HepG2 (cell line): Measurements from ENCODE around the gene XPO1. TPM values are rescaled to one million over a fixed set of nuclear protein-coding genes. Genes with fewer than 3 reads are reported as not detected.

ENCODE experiments used
- AHDC1 ChIP-seq: sonication (generic); formaldehyde crosslinking; IDR thresholded peaks from 2 replicates; pipeline ENCODE4 v1.5.1; 2020; ENCODE audit warnings: mild to moderate bottlenecking, missing genetic modification reagents, borderline replicate concordance
- ETV5 ChIP-seq: IDR thresholded peaks from 2 replicates; pipeline ENCODE4 v1.6.1; 2018; ENCODE audit warnings: missing biosample characterization, missing genetic modification reagents, inconsistent platforms, borderline replicate concordance
- HBP1 ChIP-seq: IDR thresholded peaks from 2 replicates; pipeline ENCODE4 v1.6.1; 2016; ENCODE audit warnings: low read depth, control low read depth
- HNRNPK ChIP-seq: fragments of 200-400 bp; formaldehyde crosslinking; IDR thresholded peaks from 2 replicates; pipeline ENCODE4 v1.6.1; 2018; ENCODE audit warnings: low read length, low read depth, moderate library complexity, mild to moderate bottlenecking; ENCODE audit not compliant: poor library complexity, severe bottlenecking
- IRF9 ChIP-seq: sonication (generic); formaldehyde crosslinking; IDR thresholded peaks from 2 replicates; pipeline ENCODE4 v1.8.0; 2022; ENCODE audit warnings: missing genetic modification reagents, mild to moderate bottlenecking, borderline replicate concordance
- MBNL3 ChIP-seq: fragments of 250-450 bp; sonication (Bioruptor Pico); conservative IDR thresholded peaks from 2 replicates; pipeline ENCODE4 v1.8.0; 2022; ENCODE audit warnings: mild to moderate bottlenecking, inconsistent platforms
- NFE2 ChIP-seq: sonication (generic); formaldehyde crosslinking; IDR thresholded peaks from 2 replicates; pipeline ENCODE4 v1.4.0; 2020; ENCODE audit warnings: missing genetic modification reagents
- PHF5A ChIP-seq: IDR thresholded peaks from one replicate; pipeline ENCODE4 v1.6.1; 2018; ENCODE audit warnings: low read depth, missing genetic modification reagents; ENCODE audit not compliant: unreplicated experiment
- SPEN ChIP-seq: sonication (generic); formaldehyde crosslinking; IDR thresholded peaks from 2 replicates; pipeline ENCODE4 v1.5.1; 2020; ENCODE audit warnings: low read depth, mild to moderate bottlenecking, missing genetic modification reagents
- ZBTB2 ChIP-seq: sonication (generic); formaldehyde crosslinking; IDR thresholded peaks from 2 replicates; pipeline ENCODE4 v1.8.0; 2022; ENCODE audit warnings: low read depth, missing genetic modification reagents
- ZMYM2 ChIP-seq: sonication (generic); formaldehyde crosslinking; IDR thresholded peaks from 2 replicates; pipeline ENCODE4 v1.8.0; 2022; ENCODE audit warnings: mild to moderate bottlenecking, missing genetic modification reagents
- ZNF333 ChIP-seq: sonication (generic); formaldehyde crosslinking; IDR thresholded peaks from 2 replicates; pipeline ENCODE4 v1.4.0; 2020; ENCODE audit warnings: mild to moderate bottlenecking, missing genetic modification reagents, borderline replicate concordance
- ZNF761 ChIP-seq: sonication (generic); formaldehyde crosslinking; conservative IDR thresholded peaks from 2 replicates; pipeline ENCODE4 v1.4.0; 2020; ENCODE audit warnings: mild to moderate bottlenecking, missing genetic modification reagents
- ZNF800 ChIP-seq: sonication (generic); formaldehyde crosslinking; IDR thresholded peaks from 2 replicates; pipeline ENCODE4 v1.4.0; 2020; ENCODE audit warnings: missing genetic modification reagents
- ZSCAN12 ChIP-seq: sonication (generic); formaldehyde crosslinking; IDR thresholded peaks from 2 replicates; pipeline ENCODE4 v1.9.0; 2021; ENCODE audit warnings: mild to moderate bottlenecking, missing genetic modification reagents
- polyA plus RNA-seq, 8 experiments: library from polyadenylated mRNA; depleted of rRNA in 3 of 8; stranded (reverse) in 7 of 8; unstranded in 1 of 8; fragments of >200 nt; fragmentation: Illumina TruSeq in 4 of 8; extraction: Trizol in 4 of 8; gene quantifications; 2 replicates each; pipeline versions ENCODE4 v1.2.1 to v1.2.3, GENCODE V29; 2011 to 2016; ENCODE audit warnings: low read depth in 4 of 8, missing spikeins in 1 of 8, mixed read lengths in 1 of 8; ENCODE audit not compliant: insufficient read depth in 1 of 8
- total RNA-seq, 5 experiments: library from RNA; depleted of rRNA; stranded (reverse); fragments of >200 nt; fragmentation: Illumina TruSeq; extraction: Trizol; gene quantifications; 2 replicates each; pipeline ENCODE4 v1.2.3, GENCODE V29; 2016; ENCODE audit warnings: low read depth in 1 of 5

XPO1 gene
- total and polyA plus RNA-seq, 2 of the 13 experiments (the other 11 are each of a cell fraction or from before 2014, with no cell fraction given) = 67.4 to 212 TPM

- TF ChIP-seq ZBTB2 (CRISPR knock-in tag) = peak; percentile 96
- peak; percentile 85 for TF ChIP-seq SPEN (CRISPR knock-in tag)
- peak; percentile 18; the same call in 1 of the 2 replicates for TF ChIP-seq ZNF333 (CRISPR knock-in tag)
- TF ChIP-seq IRF9 (CRISPR knock-in tag) = peak; percentile 92
- peak; percentile 100 for TF ChIP-seq HNRNPK
- TF ChIP-seq AHDC1 (CRISPR knock-in tag) = peak; percentile 64; the same call in 1 of the 2 replicates
- TF ChIP-seq ZNF761 (CRISPR knock-in tag) = no peak
- TF ChIP-seq PHF5A = peak; percentile 26
- 0 out of 2 replicates have a peak, but pooled peaks have one; percentile 21 for TF ChIP-seq HBP1
- TF ChIP-seq ZSCAN12 (CRISPR knock-in tag) = peak; percentile 60; the same call in 1 of the 2 replicates
- no peak for TF ChIP-seq MBNL3 (CRISPR knock-in tag)
- TF ChIP-seq ZMYM2 (CRISPR knock-in tag) = peak; percentile 73
- TF ChIP-seq ZNF800 = no peak
- TF ChIP-seq NFE2 = 0 out of 2 replicates have a peak, but pooled peaks have one; percentile 5
- TF ChIP-seq ETV5 (CRISPR knock-in tag) = peak; percentile 95
These were observed 66.9 kb downstream of the XPO1 start, which contains the start of gene USP34 (continued) for GRCh38 chr2:61470965-61471904.
